HepG2 (cell line): Measurements from ENCODE around the gene RHOG. TPM values are rescaled to one million over a fixed set of nuclear protein-coding genes. Genes with fewer than 3 reads are reported as not detected.
A peak's percentile ranks its signal among the peaks of the same experiment; 100 is the strongest.

Source experiments
- ATAC-seq: fragments of 200-7000 bp; cut with Tn5 transposase; 3 replicates; pipeline ENCODE4 v1.9.1; 2020; ENCODE audit warnings: mild to moderate bottlenecking, moderate library complexity
- BruUV-seq: library from RNA; stranded (reverse); fragments of 400-500 nt; replicated peaks from 2 replicates; lab custom pipeline; 2021; lab: Mats Ljungman, UMichigan
- CTCF ChIA-PET: fragments of 300-600 bp; formaldehyde crosslinking; extraction: SDS; loops from one replicate; lab custom pipeline; 2021; ENCODE audit warnings: low total read pairs, inconsistent platforms, low intra/inter-chr PET ratio; lab: Yijun Ruan, JAX
- POLR2A ChIA-PET: fragments of 350-600 bp; sonication (Branson Sonifier 250); formaldehyde crosslinking; loops from one replicate; lab custom pipeline; 2020; ENCODE audit warnings: antibody characterized with exemption, inconsistent platforms; lab: Yijun Ruan, JAX
- DNase-seq: peaks from one replicate; pipeline ENCODE4 v3.0.0-alpha.2; 2015; ENCODE audit warnings: low spot score
- FAIRE-seq: peaks from 3 replicates; lab custom pipeline; 2011; peaks lifted over from hg19 to GRCh38; lab: Jason Lieb, UNC
- H2AFZ ChIP-seq: one replicate; pipeline ENCODE4 v1.6.1; 2011; ENCODE audit warnings: low read length, inconsistent platforms
- H3K27ac ChIP-seq: fragments of 300-600 bp; 3 replicates; pipeline ENCODE4 v1.8.0; 2011; ENCODE audit warnings: mixed run types, mild to moderate bottlenecking, mixed read lengths, low read length, inconsistent platforms; ENCODE audit not compliant: insufficient read depth; ENCODE audit errors: extremely low read length
- H3K27me3 ChIP-seq, 2 experiments: fragments of 200-600 bp in 1 of 2; 2 replicates in 1 of 2; 3 replicates in 1 of 2; pipeline versions ENCODE4 v1.6.0 to v1.8.0; 2011; ENCODE audit warnings: low read length in 2 of 2, mild to moderate bottlenecking in 2 of 2, moderate library complexity in 2 of 2, inconsistent platforms in 1 of 2; ENCODE audit not compliant: insufficient read depth in 2 of 2, control insufficient read depth in 1 of 2
- H3K36me3 ChIP-seq, 2 experiments: fragments of 200-600 bp in 1 of 2; replicated peaks in 1 of 2; 2 replicates in 1 of 2; 3 replicates in 1 of 2; pipeline versions ENCODE4 v1.5.1 to v1.8.0; 2011; ENCODE audit warnings: low read length in 2 of 2, inconsistent platforms in 1 of 2; ENCODE audit not compliant: insufficient read depth in 2 of 2, control insufficient read depth in 1 of 2
- H3K4me1 ChIP-seq: 2 replicates; pipeline ENCODE4 v1.5.1; 2012; ENCODE audit warnings: low read length, inconsistent platforms; ENCODE audit not compliant: insufficient read depth
- H3K4me2 ChIP-seq: 2 replicates; pipeline ENCODE4 v1.6.0; 2011; ENCODE audit warnings: low read depth, low read length, inconsistent platforms
- H3K4me3 ChIP-seq, 3 experiments: fragments of 200-600 bp in 1 of 3; sonication (generic), shearing (Covaris generic) in 1 of 3; replicated peaks in 1 of 3; 2 replicates each; pipeline ENCODE4 v1.5.1; 2011 to 2016; ENCODE audit warnings: low read length in 3 of 3, inconsistent platforms in 2 of 3, low read depth in 2 of 3, mild to moderate bottlenecking in 2 of 3, control low read depth in 1 of 3, mixed read lengths in 1 of 3; ENCODE audit not compliant: insufficient read depth in 1 of 3
- H3K79me2 ChIP-seq: one replicate; pipeline ENCODE4 v1.6.1; 2011; ENCODE audit warnings: low read length, inconsistent platforms; ENCODE audit not compliant: insufficient read depth
- H3K9ac ChIP-seq: 2 replicates; pipeline ENCODE4 v1.6.0; 2011; ENCODE audit warnings: mild to moderate bottlenecking, low read depth, low read length, inconsistent platforms; ENCODE audit not compliant: insufficient read depth
- H3K9me3 ChIP-seq: 2 replicates; pipeline ENCODE4 v1.5.1; 2012; ENCODE audit warnings: mild to moderate bottlenecking, low read length
- H4K20me1 ChIP-seq: 2 replicates; pipeline ENCODE4 v1.6.0; 2011; ENCODE audit warnings: inconsistent platforms, mild to moderate bottlenecking, low read length, moderate library complexity; ENCODE audit not compliant: insufficient read depth
- CENPX ChIP-seq: sonication (generic); formaldehyde crosslinking; IDR thresholded peaks from 2 replicates; pipeline ENCODE4 v1.9.0; 2021; ENCODE audit warnings: mild to moderate bottlenecking, missing genetic modification reagents, moderate library complexity
- DNMT3B ChIP-seq: conservative IDR thresholded peaks from 2 replicates; pipeline ENCODE4 v1.6.1; 2016; ENCODE audit warnings: missing biosample characterization, control low read depth
- HDAC6 ChIP-seq: fragments of 200-600 bp; sonication (generic); IDR thresholded peaks from 2 replicates; pipeline ENCODE4 v1.7.0; 2017; ENCODE audit warnings: mild to moderate bottlenecking, antibody characterized with exemption, low read length, low read depth
- IKZF1 ChIP-seq: fragments of 450-650 bp; IDR thresholded peaks from 2 replicates; pipeline ENCODE4 v1.7.1; 2016
- PCBP2 ChIP-seq: fragments of 200-400 bp; formaldehyde crosslinking; optimal IDR thresholded peaks from 2 replicates; pipeline ENCODE3; 2018; ENCODE audit warnings: low read length, low read depth; ENCODE audit not compliant: poor library complexity, severe bottlenecking
- REXO4 ChIP-seq: sonication (generic); formaldehyde crosslinking; IDR thresholded peaks from 2 replicates; pipeline ENCODE4 v1.8.0; 2022; ENCODE audit warnings: missing genetic modification reagents, mild to moderate bottlenecking, borderline replicate concordance
- SP140L ChIP-seq: sonication (generic); formaldehyde crosslinking; IDR thresholded peaks from 2 replicates; pipeline ENCODE4 v1.4.0; 2020; ENCODE audit warnings: missing genetic modification reagents, borderline replicate concordance
- SSRP1 ChIP-seq: IDR thresholded peaks from 2 replicates; pipeline ENCODE4 v1.6.1; 2016; ENCODE audit warnings: control low read depth
- TBL1XR1 ChIP-seq: fragments of 150-350 bp; IDR thresholded peaks from 2 replicates; pipeline ENCODE4 v1.6.1; 2014; ENCODE audit warnings: borderline replicate concordance, low read length; ENCODE audit not compliant: partially characterized antibody
- XRCC5 ChIP-seq: fragments of 200-400 bp; formaldehyde crosslinking; optimal IDR thresholded peaks from 2 replicates; pipeline ENCODE3; 2017; ENCODE audit warnings: mild to moderate bottlenecking, low read length
- ZNF232 ChIP-seq: sonication (generic); formaldehyde crosslinking; IDR thresholded peaks from 2 replicates; pipeline ENCODE4 v1.4.0; 2020; ENCODE audit warnings: missing genetic modification reagents, borderline replicate concordance
- ZNF317 ChIP-seq: sonication (generic); formaldehyde crosslinking; IDR thresholded peaks from 2 replicates; pipeline ENCODE4 v1.5.0; 2020; ENCODE audit warnings: mild to moderate bottlenecking, missing genetic modification reagents
- ZNF598 ChIP-seq: sonication (generic); formaldehyde crosslinking; IDR thresholded peaks from 2 replicates; pipeline ENCODE4 v1.5.1; 2020; ENCODE audit warnings: mild to moderate bottlenecking, missing genetic modification reagents, borderline replicate concordance
- ZNF619 ChIP-seq: sonication (generic); formaldehyde crosslinking; IDR thresholded peaks from 2 replicates; pipeline ENCODE4 v1.4.0; 2020; ENCODE audit warnings: mild to moderate bottlenecking, missing genetic modification reagents
- WGBS: methylation state at CpG from one replicate; pipeline ENCODE4 v1.1.6; 2017; ENCODE audit warnings: low lambda C conversion rate; 5-methylcytosine and 5-hydroxymethylcytosine counted together
- in situ Hi-C: cut with HindIII; loops from 2 replicates; pipeline ENCODE4 v1.10.0; 2017; ENCODE audit warnings: low pct_unique_long_range_greater_than_20kb; ENCODE audit not compliant: extremely low pct_ligation_motif_present
- intact Hi-C: fragments of 100-400 bp; cut with micrococcal nuclease; formaldehyde crosslinking; loops from one replicate; pipeline ENCODE4 v1.10.0; 2022; ENCODE audit not compliant: unreplicated experiment
- polyA plus RNA-seq, 8 experiments: library from polyadenylated mRNA; depleted of rRNA in 3 of 8; stranded (reverse) in 7 of 8; unstranded in 1 of 8; fragments of >200 nt; fragmentation: Illumina TruSeq in 4 of 8; extraction: Trizol in 4 of 8; gene quantifications; 2 replicates each; pipeline versions ENCODE4 v1.2.1 to v1.2.3, GENCODE V29; 2011 to 2016; ENCODE audit warnings: low read depth in 4 of 8, missing spikeins in 1 of 8, mixed read lengths in 1 of 8; ENCODE audit not compliant: insufficient read depth in 1 of 8
- total RNA-seq, 5 experiments: library from RNA; depleted of rRNA; stranded (reverse); fragments of >200 nt; fragmentation: Illumina TruSeq; extraction: Trizol; gene quantifications; 2 replicates each; pipeline ENCODE4 v1.2.3, GENCODE V29; 2016; ENCODE audit warnings: low read depth in 1 of 5
- TF ChIP-seq, protein P1 (sequence below): sonication (generic); formaldehyde crosslinking; IDR thresholded peaks from 2 replicates; pipeline ENCODE4 v1.8.1; 2023; ENCODE audit warnings: mild to moderate bottlenecking, missing genetic modification reagents
- TF ChIP-seq, protein P2 (sequence below): sonication (generic); formaldehyde crosslinking; IDR thresholded peaks from 2 replicates; pipeline ENCODE4 v1.4.0; 2020; ENCODE audit warnings: mild to moderate bottlenecking, missing genetic modification reagents

Gene RHOG
- total and polyA plus RNA-seq, 2 of the 13 experiments (the other 11 are each of a cell fraction or from before 2014, with no cell fraction given): 7.7 to 23.4 TPM

DNA sequence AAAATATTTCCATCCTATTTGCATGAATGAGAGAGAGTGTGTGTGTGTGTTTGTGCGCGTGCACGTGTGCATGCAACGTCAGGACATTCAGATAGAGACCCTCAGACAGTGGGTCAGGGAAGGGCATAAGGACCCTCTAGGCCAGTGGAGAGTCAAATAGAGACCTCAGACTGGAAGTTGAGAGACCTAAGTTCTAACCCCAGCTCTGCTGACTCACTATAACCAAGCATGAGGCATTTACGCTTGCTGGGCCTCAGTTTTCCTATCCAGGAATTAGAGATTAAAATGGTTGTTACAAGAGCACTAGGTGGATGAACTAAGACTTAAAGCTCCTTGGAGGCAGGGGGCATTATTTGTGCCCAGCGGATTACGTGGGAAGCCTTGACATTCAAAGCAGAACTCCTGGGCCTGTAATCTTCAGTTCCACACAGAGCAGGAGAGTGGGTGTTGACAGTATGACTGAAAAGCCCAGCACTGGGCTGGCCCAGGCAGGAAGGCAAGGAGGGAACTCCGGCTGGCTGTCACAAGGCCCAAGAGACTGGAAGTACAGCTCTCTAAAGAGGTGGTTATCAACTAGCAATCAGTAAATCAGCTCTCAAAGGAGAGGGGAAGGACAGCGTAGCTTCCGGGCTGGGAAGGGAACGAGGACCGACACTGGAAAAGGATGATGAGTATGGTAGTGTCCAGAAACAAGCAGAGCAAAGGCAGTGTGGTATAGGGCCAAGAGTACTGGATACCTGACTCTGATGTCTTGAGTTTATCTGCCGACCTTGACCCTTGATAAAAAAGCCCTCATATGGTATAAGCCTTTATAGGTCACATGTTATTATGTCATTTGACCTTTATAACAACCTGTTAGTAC is 9.2 kb downstream of the RHOG start:
- in situ Hi-C loops: no loop called here
- Histone ChIP-seq H3K4me2 (no peak overlapping the region), H3K9ac (no peak overlapping the region), H3K4me1 (peaks cover 32% of the 10 kb centered on the region), H3K36me3 (peaks cover 7 to 25% of the 10 kb centered on the region in 2 experiments; a peak in 4 of 5 replicates), H3K27ac (no peak overlapping the region), H3K79me2 (peaks cover 9% of the 10 kb centered on the region), H3K4me3 (no peak overlapping the region)
- peak; percentile 20; the same call in 1 of the 3 replicates for ATAC-seq
- WGBS: 87% methylated on average over 12 of the region's 13 CpGs
- TF ChIP-seq, protein P1, sequence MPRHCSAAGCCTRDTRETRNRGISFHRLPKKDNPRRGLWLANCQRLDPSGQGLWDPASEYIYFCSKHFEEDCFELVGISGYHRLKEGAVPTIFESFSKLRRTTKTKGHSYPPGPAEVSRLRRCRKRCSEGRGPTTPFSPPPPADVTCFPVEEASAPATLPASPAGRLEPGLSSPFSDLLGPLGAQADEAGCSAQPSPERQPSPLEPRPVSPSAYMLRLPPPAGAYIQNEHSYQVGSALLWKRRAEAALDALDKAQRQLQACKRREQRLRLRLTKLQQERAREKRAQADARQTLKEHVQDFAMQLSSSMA (CRISPR knock-in tag): no peak
- TF ChIP-seq, all 625 proteins: peak for 0
- Histone ChIP-seq H3K27me3 (no peaks in the 10 kb centered on the region), H2AFZ (no peak overlapping the region), H3K9me3 (no peaks in the 10 kb centered on the region), H4K20me1 (no peaks in the 10 kb centered on the region; the same call in 1 of the 2 replicates)
- POLR2A ChIA-PET: interaction anchor here (1.1 to 1.3 kb wide), 2 partner anchors 10 to 34 kb away, joined by 3 to 6 read pairs; partner anchors contain the start of genes NUP98 and RHOG
- BruUV-seq: no TSS peak
- intact Hi-C loops: no loop called here
- DNase-seq (no peak), FAIRE-seq (no peak)
- CTCF ChIA-PET: no interaction called here

DNA sequence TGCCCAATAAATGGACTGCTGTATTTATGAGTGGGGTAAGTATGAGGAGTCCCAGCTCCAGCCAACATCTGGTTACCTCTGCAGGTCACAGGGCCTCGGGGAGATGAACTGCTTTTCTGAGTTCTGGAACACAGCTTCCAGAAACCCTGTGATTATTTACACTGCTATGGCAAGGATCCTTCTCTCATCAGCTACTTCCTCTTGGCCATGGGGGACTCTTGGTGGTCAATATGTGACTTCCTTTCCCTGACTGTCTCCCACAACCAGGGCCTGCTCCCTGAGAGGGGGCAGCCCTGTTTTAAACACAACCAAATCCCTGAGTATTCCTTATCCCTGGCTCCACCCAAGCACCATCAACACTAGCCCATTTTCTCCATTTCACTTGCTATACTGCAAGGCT is 10.0 kb downstream of the RHOG start:
- WGBS: 80% methylated on average over 1 of the region's 1 CpG
- ChIA-PET CTCF (no interaction called here), POLR2A (interaction anchor here (1.3 kb wide), 1 partner anchor 10 kb away, joined by 6 read pairs; the partner anchor contains the start of gene RHOG)
- H3K9ac ChIP-seq: no peak overlapping the region
- TF ChIP-seq TBL1XR1: no peak
- TF ChIP-seq PCBP2: no peak
- no peak for TF ChIP-seq ZNF317 (CRISPR knock-in tag)
- no peak for TF ChIP-seq IKZF1
- TF ChIP-seq, protein P2, sequence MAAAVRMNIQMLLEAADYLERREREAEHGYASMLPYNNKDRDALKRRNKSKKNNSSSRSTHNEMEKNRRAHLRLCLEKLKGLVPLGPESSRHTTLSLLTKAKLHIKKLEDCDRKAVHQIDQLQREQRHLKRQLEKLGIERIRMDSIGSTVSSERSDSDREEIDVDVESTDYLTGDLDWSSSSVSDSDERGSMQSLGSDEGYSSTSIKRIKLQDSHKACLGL (CRISPR knock-in tag): no peak
- no peak for TF ChIP-seq ZNF232 (CRISPR knock-in tag)
- TF ChIP-seq DNMT3B (CRISPR knock-in tag): no peak
- no peak for TF ChIP-seq CENPX (CRISPR knock-in tag)
- TF ChIP-seq REXO4 (CRISPR knock-in tag): no peak
- TF ChIP-seq SP140L (CRISPR knock-in tag): no peak
- no peak for TF ChIP-seq XRCC5
- no peak for TF ChIP-seq SSRP1 (CRISPR knock-in tag)
- no peak for TF ChIP-seq HDAC6
- TF ChIP-seq ZNF619: no peak
- TF ChIP-seq ZNF598 (CRISPR knock-in tag): no peak
- in situ Hi-C loops: no loop called here
- peaks cover 9% of the 10 kb centered on the region for H3K79me2 ChIP-seq
- peaks cover 11 to 33% of the 10 kb centered on the region in 2 experiments; a peak in 4 of 5 replicates for H3K36me3 ChIP-seq
- H4K20me1 ChIP-seq: no peaks in the 10 kb centered on the region; the same call in 1 of the 2 replicates
- H3K4me3 ChIP-seq: no peak overlapping the region
- DNase-seq (no peak), FAIRE-seq (no peak), ATAC-seq (no peak)
- no peaks in the 10 kb centered on the region for H3K9me3 ChIP-seq
- H3K4me2 ChIP-seq: no peak overlapping the region
- BruUV-seq: no TSS peak
- H3K27me3 ChIP-seq: no peaks in the 10 kb centered on the region
- intact Hi-C loops: no loop called here
- peaks cover 31% of the 10 kb centered on the region for H3K4me1 ChIP-seq
- no peak overlapping the region for H3K27ac ChIP-seq
- H2AFZ ChIP-seq: no peak overlapping the region
